Tibial artery (tissue), 4 donors: ENCODE data around the gene YTHDC1.

Experiments used
- DNase-seq, 2 donors: peaks; one replicate each; pipeline ENCODE4 v3.0.0-alpha.2; 2019
- H3K27ac ChIP-seq, 2 donors: fragments of 200-600 bp; sonication (generic) in 1 of 2; 1 replicate in 1 of 2; 2 replicates in 1 of 2; pipeline ENCODE4 v1.5.1; 2018 to 2019; ENCODE audit warnings: mild to moderate bottlenecking in 1 of 2
- H3K27me3 ChIP-seq, 2 donors: fragments of 200-600 bp; sonication (generic) in 1 of 2; one replicate each; pipeline versions ENCODE4 v1.5.1 to v1.6.0; 2016 to 2019
- H3K36me3 ChIP-seq, 3 donors: fragments of 200-600 bp; sonication (generic) in 2 of 3; one replicate each; pipeline ENCODE4 v1.5.1; 2016 to 2019; ENCODE audit warnings: mild to moderate bottlenecking in 2 of 3
- H3K4me1 ChIP-seq, 4 donors: fragments of 200-600 bp; sonication (generic) in 2 of 4; 1 replicate in 3 of 4; 2 replicates in 1 of 4; pipeline ENCODE4 v1.5.1; 2016 to 2019
- H3K4me3 ChIP-seq, 2 donors: fragments of 200-600 bp; sonication (generic) in 1 of 2; 1 replicate in 1 of 2; 2 replicates in 1 of 2; pipeline ENCODE4 v1.5.1; 2018 to 2019; ENCODE audit warnings: mild to moderate bottlenecking in 2 of 2
- H3K9me3 ChIP-seq, 3 donors: fragments of 200-600 bp; sonication (generic) in 1 of 3; one replicate each; pipeline ENCODE4 v1.5.1; 2016 to 2019
- intact Hi-C: fragments of 100-400 bp; cut with DNase I; formaldehyde crosslinking; loops from one replicate; pipeline ENCODE4 v1.15.0; 2023; ENCODE audit warnings: low total_unique reads
- TF ChIP-seq, protein P1 (sequence below), 2 experiments: fragments of 200-600 bp in 1 of 2; fragments of 450-650 bp in 1 of 2; IDR thresholded peaks; one replicate each; pipeline ENCODE4 v1.5.1; 2017 to 2019; ENCODE audit warnings: antibody characterized with exemption in 2 of 2, mild to moderate bottlenecking in 1 of 2, moderate library complexity in 1 of 2

YTHDC1 gene

DNA sequence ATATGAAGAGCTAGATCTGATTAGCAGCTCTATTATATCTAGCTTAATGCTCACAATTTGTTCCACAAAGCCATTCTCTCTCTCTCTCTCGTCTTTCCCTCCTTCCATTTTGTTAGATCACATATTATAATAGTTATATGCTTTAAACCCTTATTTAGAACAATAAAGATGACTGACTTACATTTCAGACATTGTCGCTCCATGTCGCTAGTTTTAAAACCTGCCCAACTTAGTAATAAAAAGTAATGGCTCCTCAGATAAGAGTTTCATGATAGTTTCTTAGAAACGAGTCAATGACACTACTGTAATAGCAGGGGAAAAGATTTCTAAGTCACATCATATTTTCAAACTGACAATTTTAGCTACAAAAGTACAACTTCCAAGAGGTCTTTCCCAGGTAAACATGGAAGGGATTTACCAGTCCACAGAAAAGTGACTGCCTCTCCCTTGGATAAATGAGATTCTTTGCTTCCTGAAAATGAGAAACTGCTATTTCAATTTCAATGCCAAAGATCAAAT is 38.5 kb upstream of the YTHDC1 start:
- Histone ChIP-seq H3K4me3 (no peak overlapping the region), H3K27me3 (no peaks in the 10 kb centered on the region), H3K36me3 (no peaks in the 10 kb centered on the region), H3K9me3 (no peaks in the 10 kb centered on the region), H3K27ac (no peak overlapping the region), H3K4me1 (no peaks in the 10 kb centered on the region)
- intact Hi-C loops: no loop called here
- no peak for DNase-seq
- TF ChIP-seq, protein P1, sequence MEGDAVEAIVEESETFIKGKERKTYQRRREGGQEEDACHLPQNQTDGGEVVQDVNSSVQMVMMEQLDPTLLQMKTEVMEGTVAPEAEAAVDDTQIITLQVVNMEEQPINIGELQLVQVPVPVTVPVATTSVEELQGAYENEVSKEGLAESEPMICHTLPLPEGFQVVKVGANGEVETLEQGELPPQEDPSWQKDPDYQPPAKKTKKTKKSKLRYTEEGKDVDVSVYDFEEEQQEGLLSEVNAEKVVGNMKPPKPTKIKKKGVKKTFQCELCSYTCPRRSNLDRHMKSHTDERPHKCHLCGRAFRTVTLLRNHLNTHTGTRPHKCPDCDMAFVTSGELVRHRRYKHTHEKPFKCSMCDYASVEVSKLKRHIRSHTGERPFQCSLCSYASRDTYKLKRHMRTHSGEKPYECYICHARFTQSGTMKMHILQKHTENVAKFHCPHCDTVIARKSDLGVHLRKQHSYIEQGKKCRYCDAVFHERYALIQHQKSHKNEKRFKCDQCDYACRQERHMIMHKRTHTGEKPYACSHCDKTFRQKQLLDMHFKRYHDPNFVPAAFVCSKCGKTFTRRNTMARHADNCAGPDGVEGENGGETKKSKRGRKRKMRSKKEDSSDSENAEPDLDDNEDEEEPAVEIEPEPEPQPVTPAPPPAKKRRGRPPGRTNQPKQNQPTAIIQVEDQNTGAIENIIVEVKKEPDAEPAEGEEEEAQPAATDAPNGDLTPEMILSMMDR (IDR thresholded peaks at IDR 0.05): no peak

DNA sequence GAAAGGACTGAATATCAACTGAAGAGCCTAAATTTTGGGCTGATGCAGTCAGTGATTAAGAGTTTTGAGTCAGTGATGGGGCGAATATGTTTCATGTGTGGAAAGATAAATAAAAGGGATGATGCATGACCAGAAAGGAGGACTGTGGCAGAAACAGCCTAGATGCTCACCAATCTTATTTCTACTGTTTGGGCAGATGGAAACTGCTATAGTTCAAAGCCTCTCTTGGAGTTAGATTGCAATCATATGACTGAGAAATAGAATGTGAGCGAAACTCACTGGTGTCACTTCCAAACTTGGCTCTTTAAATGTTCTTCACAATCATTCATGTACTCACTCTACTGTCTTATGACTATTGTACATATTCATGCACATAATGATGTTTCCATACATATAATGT is 35.4 kb upstream of the YTHDC1 start:
- intact Hi-C loops: no loop called here
- no peak for DNase-seq
- Histone ChIP-seq H3K27me3 (peaks cover 0 to 2% of the 10 kb centered on the region in 2 donors), H3K9me3 (no peaks in the 10 kb centered on the region), H3K4me3 (no peak overlapping the region), H3K4me1 (no peaks in the 10 kb centered on the region), H3K27ac (no peak overlapping the region), H3K36me3 (no peaks in the 10 kb centered on the region)
- TF ChIP-seq, protein P1 (IDR thresholded peaks at IDR 0.05): no peak

DNA sequence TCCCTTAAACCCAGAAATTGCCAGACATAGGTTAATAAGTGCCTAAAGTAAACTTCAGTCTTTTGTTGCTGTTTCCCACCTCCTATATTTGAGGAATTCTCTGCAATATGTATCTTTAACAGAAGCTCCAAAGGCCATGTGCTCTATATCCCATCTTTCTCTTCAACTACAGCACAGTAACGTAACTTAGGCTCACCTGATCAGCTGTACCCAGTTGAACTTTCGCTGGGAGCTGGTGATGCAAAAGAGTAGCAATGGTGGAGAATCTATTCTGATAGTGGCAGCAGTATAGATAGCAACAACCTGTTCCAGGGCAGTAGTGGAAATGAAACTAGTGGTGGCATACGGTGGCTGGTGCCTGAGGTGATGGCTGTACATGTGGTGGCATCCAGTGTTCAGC is 33.2 kb upstream of the YTHDC1 start:
- TF ChIP-seq, protein P1 (IDR thresholded peaks at IDR 0.05): no peak
- Histone ChIP-seq H3K27ac (no peak overlapping the region), H3K4me3 (no peak overlapping the region), H3K36me3 (no peaks in the 10 kb centered on the region), H3K4me1 (no peaks in the 10 kb centered on the region), H3K9me3 (no peaks in the 10 kb centered on the region), H3K27me3 (peaks cover 0 to 4% of the 10 kb centered on the region in 2 donors)
- DNase-seq: no peak
- intact Hi-C loops: no loop called here

- Histone ChIP-seq H3K36me3 (no peaks in the 10 kb centered on the region), H3K9me3 (no peaks in the 10 kb centered on the region), H3K27ac (no peak overlapping the region), H3K4me1 (peaks cover 0 to 8% (median 2%) of the 10 kb centered on the region in 4 donors), H3K4me3 (no peak overlapping the region), H3K27me3 (peaks cover 0 to 7% of the 10 kb centered on the region in 2 donors)
- intact Hi-C loops: no loop called here
- DNase-seq: no peak
- TF ChIP-seq, protein P1 (IDR thresholded peaks at IDR 0.05): no peak
Measured at GRCh38 chr4:68378226-68378625, 28.3 kb upstream of the YTHDC1 start.

DNA sequence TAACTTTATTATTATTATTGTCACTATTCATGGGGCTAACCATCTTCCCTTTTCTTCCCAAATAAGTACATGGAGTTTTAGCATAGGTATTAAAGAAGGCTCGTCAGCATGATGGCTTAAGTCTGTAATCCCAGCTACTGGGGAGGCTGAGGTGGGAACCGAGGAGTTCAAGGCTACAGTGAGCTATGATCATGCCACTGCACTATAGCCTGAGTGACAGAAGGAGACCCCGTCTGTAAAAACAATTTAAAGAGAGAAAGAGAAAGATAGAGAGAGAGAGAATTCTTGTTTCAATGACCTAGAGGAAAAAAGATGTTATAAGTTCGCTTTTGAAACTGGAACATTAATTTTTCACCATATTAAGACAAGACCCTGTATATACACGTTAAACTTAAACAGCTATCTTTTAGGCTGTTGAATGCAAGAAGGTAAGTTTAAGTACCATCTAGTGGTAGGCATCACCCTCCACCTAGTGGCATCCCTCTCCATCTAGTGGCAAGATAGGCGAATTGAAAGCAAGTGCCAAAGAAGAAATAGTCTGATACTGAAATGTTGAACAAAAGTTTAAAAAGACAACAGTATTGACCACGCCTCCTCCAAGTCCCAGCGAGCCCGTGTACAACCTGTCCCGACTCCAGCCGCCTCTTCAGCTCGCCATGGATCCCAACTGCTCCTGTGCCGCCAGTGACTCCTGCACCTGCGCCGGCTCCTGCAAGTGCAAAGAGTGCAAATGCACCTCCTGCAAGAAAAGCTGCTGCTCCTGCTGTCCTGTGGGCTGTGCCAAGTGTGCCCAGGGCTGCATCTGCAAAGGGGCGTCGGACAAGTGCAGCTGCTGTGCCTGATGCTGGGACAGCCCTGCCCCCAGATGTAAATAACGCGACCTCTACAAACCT is 26.0 kb upstream of the YTHDC1 start:
- H3K27me3 ChIP-seq: peaks cover 0 to 5% of the 10 kb centered on the region in 2 donors
- intact Hi-C loops: loop anchor here (2.0 kb wide), 1 partner anchor 105 kb away; no protein-coding TSS in a partner anchor
- no peak overlapping the region for H3K4me3 ChIP-seq
- DNase-seq: no peak
- TF ChIP-seq, protein P1 (IDR thresholded peaks at IDR 0.05): peak; percentile 80 to 89
- no peak overlapping the region for H3K27ac ChIP-seq
- peaks cover 0 to 8% (median 2%) of the 10 kb centered on the region in 4 donors for H3K4me1 ChIP-seq
- no peaks in the 10 kb centered on the region for H3K36me3 ChIP-seq
- H3K9me3 ChIP-seq: no peaks in the 10 kb centered on the region
